A673 (cell line): ENCODE measurements around the gene CD6. TPM values are rescaled to one million over a fixed set of nuclear protein-coding genes. Genes with fewer than 3 reads are reported as not detected.

Experiments
- BruUV-seq: library from RNA; stranded (reverse); fragments of 400-500 nt; replicated peaks from 2 replicates; lab custom pipeline; 2021; lab: Mats Ljungman, UMichigan
- CTCF ChIA-PET: fragments of 300-600 bp; sonication (Branson Sonifier 250); formaldehyde crosslinking; loops from one replicate; lab custom pipeline; 2022; ENCODE audit warnings: antibody characterized with exemption; lab: Charles Lee
- POLR2A ChIA-PET: fragments of 300-600 bp; sonication (Branson Sonifier 250); formaldehyde crosslinking; loops from one replicate; lab custom pipeline; 2022; ENCODE audit warnings: antibody characterized with exemption; ENCODE audit not compliant: low non-redundant PET; lab: Charles Lee
- DNase-seq: peaks from one replicate; pipeline ENCODE4 v3.0.0-alpha.2; 2015; ENCODE audit warnings: low spot score
- H3K27ac ChIP-seq: fragments of 200-600 bp; sonication (generic); 2 replicates; pipeline ENCODE4 v1.5.1; 2016; ENCODE audit warnings: mixed run types, low read depth, mild to moderate bottlenecking, mixed read lengths, antibody characterized with exemption, low read length; ENCODE audit not compliant: poor library complexity, severe bottlenecking
- H3K27me3 ChIP-seq: fragments of 200-600 bp; sonication (generic); replicated peaks from 2 replicates; pipeline ENCODE4 v1.6.1; 2017; ENCODE audit warnings: mixed run types, low read depth, mild to moderate bottlenecking, mixed read lengths, antibody characterized with exemption, low read length; ENCODE audit not compliant: insufficient read depth, poor library complexity
- H3K36me3 ChIP-seq: fragments of 200-600 bp; sonication (generic); 2 replicates; pipeline ENCODE4 v1.6.1; 2016; ENCODE audit warnings: mixed run types, mild to moderate bottlenecking, mixed read lengths, antibody characterized with exemption, low read length; ENCODE audit not compliant: insufficient read depth, poor library complexity, severe bottlenecking
- H3K4me1 ChIP-seq: fragments of 200-600 bp; sonication (generic); 2 replicates; pipeline ENCODE4 v1.6.1; 2017; ENCODE audit warnings: mixed run types, mild to moderate bottlenecking, mixed read lengths, antibody characterized with exemption, low read length; ENCODE audit not compliant: insufficient read depth, poor library complexity, severe bottlenecking
- H3K4me3 ChIP-seq: fragments of 200-600 bp; sonication (generic); 2 replicates; pipeline ENCODE4 v1.5.1; 2016; ENCODE audit warnings: low read depth, mixed run types, mild to moderate bottlenecking, mixed read lengths, low read length; ENCODE audit not compliant: poor library complexity, severe bottlenecking
- H3K9me3 ChIP-seq: fragments of 200-600 bp; sonication (generic); 2 replicates; pipeline ENCODE4 v1.6.1; 2016; ENCODE audit warnings: mixed run types, low read depth, mild to moderate bottlenecking, mixed read lengths, antibody characterized with exemption, low read length; ENCODE audit not compliant: poor library complexity, severe bottlenecking
- CTCF ChIP-seq: fragments of 300-800, 200-600 bp; sonication (generic); conservative IDR thresholded peaks from 2 replicates; pipeline ENCODE4 v1.5.1; 2017; ENCODE audit warnings: low read depth, mild to moderate bottlenecking, antibody characterized with exemption, low read length, moderate library complexity, mixed read lengths
- EZH2 ChIP-seq: fragments of 200-600 bp; sonication (generic); IDR thresholded peaks from 2 replicates; pipeline ENCODE4 v1.6.1; 2017; ENCODE audit warnings: borderline replicate concordance, low read depth, mild to moderate bottlenecking, mixed read lengths, antibody characterized with exemption, low read length; ENCODE audit not compliant: poor library complexity, severe bottlenecking
- intact Hi-C: fragments of 100-400 bp; cut with micrococcal nuclease; formaldehyde crosslinking; loops from one replicate; pipeline ENCODE4 v1.10.0; 2022; ENCODE audit not compliant: unreplicated experiment
- total RNA-seq: library from RNA; stranded (reverse); gene quantifications from 2 replicates; pipeline ENCODE4 v1.2.3, GENCODE V29; 2021

Gene CD6
- total RNA-seq, 1 experiment from 2014 or later = not detected

- intact Hi-C loops = no loop called here
- H3K27me3 ChIP-seq = no peaks in the 10 kb centered on the region
- POLR2A ChIA-PET = no interaction called here
- no peaks in the 10 kb centered on the region for H3K4me1 ChIP-seq
- no peak for DNase-seq
- CTCF ChIA-PET = no interaction called here
- no peaks in the 10 kb centered on the region for H3K9me3 ChIP-seq
- BruUV-seq = no TSS peak
- TF ChIP-seq CTCF (no peak), EZH2 (no peak)
- no peaks in the 10 kb centered on the region for H3K36me3 ChIP-seq
- no peak overlapping the region for H3K4me3 ChIP-seq
- no peak overlapping the region for H3K27ac ChIP-seq
Observed at GRCh38 chr11:60984636-60985035, 13.2 kb downstream of the CD6 start.

GRCh38 chr11:60985501-60985900, 14.0 kb downstream of the CD6 start:
- no peaks in the 10 kb centered on the region for H3K4me1 ChIP-seq
- no peak for DNase-seq
- no peak for TF ChIP-seq CTCF
- TF ChIP-seq EZH2 = no peak
- no TSS peak for BruUV-seq
- H3K36me3 ChIP-seq = no peaks in the 10 kb centered on the region
- no peak overlapping the region for H3K4me3 ChIP-seq
- no peaks in the 10 kb centered on the region for H3K27me3 ChIP-seq
- no peak overlapping the region for H3K27ac ChIP-seq
- intact Hi-C loops = no loop called here
- ChIA-PET CTCF (no interaction called here), POLR2A (no interaction called here)
- no peaks in the 10 kb centered on the region for H3K9me3 ChIP-seq

GRCh38 chr11:60985991-60986915, 14.8 kb downstream of the CD6 start:
- intact Hi-C loops = no loop called here
- Histone ChIP-seq H3K9me3 (no peaks in the 10 kb centered on the region), H3K36me3 (no peaks in the 10 kb centered on the region), H3K27ac (no peak overlapping the region), H3K4me1 (no peaks in the 10 kb centered on the region), H3K27me3 (no peaks in the 10 kb centered on the region), H3K4me3 (no peak overlapping the region)
- POLR2A ChIA-PET = no interaction called here
- DNase-seq = no peak
- no TSS peak for BruUV-seq
- no peak for TF ChIP-seq CTCF
- no peak for TF ChIP-seq EZH2
- CTCF ChIA-PET = no interaction called here
